GM12878 (cell line): ENCODE data around the gene RNF130. TPM values are rescaled to one million over a fixed set of nuclear protein-coding genes. Genes with fewer than 3 reads are reported as not detected.
A peak's percentile ranks its signal among the peaks of the same experiment; 100 is the strongest.

Experiments
- ATAC-seq: fragments of 200-7000 bp; cut with Tn5 transposase; 3 replicates; pipeline ENCODE4 v1.9.1; 2020; ENCODE audit warnings: mild to moderate bottlenecking, moderate library complexity
- BruUV-seq: library from RNA; stranded (reverse); fragments of 400-500 nt; replicated peaks from 2 replicates; lab custom pipeline; 2021; lab: Mats Ljungman, UMichigan
- CTCF ChIA-PET: fragments of 300-600 bp; sonication (Branson Sonifier 250); formaldehyde crosslinking; extraction: SDS; loops from one replicate; lab custom pipeline; 2021; ENCODE audit warnings: inconsistent platforms; lab: Yijun Ruan, JAX
- POLR2A ChIA-PET: fragments of 350-600 bp; formaldehyde crosslinking; extraction: SDS; loops from one replicate; lab custom pipeline; 2021; ENCODE audit warnings: inconsistent platforms; lab: Charles Lee
- RAD21 ChIA-PET: fragments of 300-600 bp; sonication (Branson Sonifier 250); formaldehyde crosslinking; loops from one replicate; lab custom pipeline; 2023; ENCODE audit warnings: antibody characterized with exemption; ENCODE audit not compliant: unreplicated experiment; lab: Charles Lee
- SMC1A ChIA-PET: fragments of 300-600 bp; sonication (Branson Sonifier 250); formaldehyde crosslinking; loops from one replicate; lab custom pipeline; 2023; ENCODE audit not compliant: unreplicated experiment, uncharacterized antibody; lab: Charles Lee
- DNase-seq: peaks from one replicate; pipeline ENCODE4 v3.0.0-alpha.2; 2011; ENCODE audit warnings: low read depth, low spot score
- FAIRE-seq: peaks from 3 replicates; lab custom pipeline; 2011; peaks lifted over from hg19 to GRCh38; lab: Jason Lieb, UNC
- H2AFZ ChIP-seq: 2 replicates; pipeline ENCODE4 v1.6.0; 2011; ENCODE audit warnings: low read depth, low read length, control low read depth; ENCODE audit not compliant: control insufficient read depth
- H3K27ac ChIP-seq: 2 replicates; pipeline ENCODE4 v1.5.1; 2011; ENCODE audit warnings: control low read depth; ENCODE audit not compliant: control insufficient read depth, insufficient read depth
- H3K27me3 ChIP-seq, 2 experiments: replicated peaks in 1 of 2; 2 replicates each; pipeline versions ENCODE4 v1.6.0 to v1.6.1; 2011; ENCODE audit warnings: low read length in 1 of 2; ENCODE audit not compliant: control insufficient read depth in 2 of 2, insufficient read depth in 2 of 2
- H3K36me3 ChIP-seq, 2 experiments: 2 replicates each; pipeline ENCODE4 v1.5.1; 2011; ENCODE audit warnings: low read length in 1 of 2; ENCODE audit not compliant: control insufficient read depth in 2 of 2, insufficient read depth in 2 of 2
- H3K4me1 ChIP-seq: 2 replicates; pipeline ENCODE4 v1.6.1; 2011; ENCODE audit warnings: mild to moderate bottlenecking, low read length, moderate library complexity, mixed read lengths; ENCODE audit not compliant: control insufficient read depth, insufficient read depth
- H3K4me2 ChIP-seq: 2 replicates; pipeline ENCODE4 v1.6.0; 2011; ENCODE audit warnings: control low read depth; ENCODE audit not compliant: control insufficient read depth, insufficient read depth
- H3K4me3 ChIP-seq: fragments of 200-600 bp; sonication (generic); 2 replicates; pipeline ENCODE4 v1.5.1; 2016
- H3K79me2 ChIP-seq: 2 replicates; pipeline ENCODE4 v1.6.0; 2011; ENCODE audit warnings: low read length; ENCODE audit not compliant: control insufficient read depth, insufficient read depth
- H3K9ac ChIP-seq: 2 replicates; pipeline ENCODE4 v1.8.0; 2011; ENCODE audit warnings: low read length, control low read depth, mixed read lengths; ENCODE audit not compliant: control insufficient read depth, insufficient read depth
- H3K9me3 ChIP-seq: replicated peaks from 3 replicates; pipeline ENCODE4 v1.5.1; 2011; ENCODE audit warnings: mild to moderate bottlenecking, low read length; ENCODE audit not compliant: control insufficient read depth, insufficient read depth
- H4K20me1 ChIP-seq: 2 replicates; pipeline ENCODE4 v1.6.0; 2011; ENCODE audit not compliant: control insufficient read depth, insufficient read depth
- ATF3 ChIP-seq: IDR thresholded peaks from 2 replicates; pipeline ENCODE4 v1.6.1; 2011; ENCODE audit warnings: low read depth, mild to moderate bottlenecking, low read length, moderate library complexity, borderline replicate concordance; ENCODE audit errors: extremely low read depth
- CEBPB ChIP-seq, 2 experiments: fragments of 150-350 bp in 1 of 2; IDR thresholded peaks; 2 replicates each; pipeline ENCODE4 v1.6.1; 2012 to 2014; ENCODE audit warnings: low read depth in 2 of 2, low read length in 2 of 2, borderline replicate concordance in 1 of 2, inconsistent platforms in 1 of 2
- GABPA ChIP-seq: IDR thresholded peaks from 2 replicates; pipeline ENCODE4 v1.6.1; 2014; ENCODE audit warnings: antibody characterized with exemption, low read depth, mild to moderate bottlenecking, inconsistent platforms
- IKZF2 ChIP-seq, 2 experiments: fragments of 450-650 bp; IDR thresholded peaks; 2 replicates each; pipeline ENCODE4 v1.6.1; 2017; ENCODE audit warnings: mild to moderate bottlenecking in 2 of 2, moderate library complexity in 2 of 2
- MAX ChIP-seq: IDR thresholded peaks from 2 replicates; pipeline ENCODE4 v1.6.1; 2012; ENCODE audit warnings: low read depth, low read length, improper control_type of control experiment
- MLLT1 ChIP-seq: fragments of 450-650 bp; IDR thresholded peaks from 2 replicates; pipeline ENCODE4 v1.6.1; 2016; ENCODE audit warnings: mild to moderate bottlenecking
- MYB ChIP-seq: fragments of 150-350 bp; IDR thresholded peaks from 2 replicates; pipeline ENCODE4 v1.6.1; 2014; ENCODE audit warnings: mild to moderate bottlenecking, low read depth, low read length, borderline replicate concordance
- POLR2AphosphoS5 ChIP-seq: IDR thresholded peaks from 2 replicates; pipeline ENCODE4 v1.6.1; 2011; ENCODE audit warnings: mild to moderate bottlenecking, low read length, inconsistent platforms
- RAD21 ChIP-seq: IDR thresholded peaks from 2 replicates; pipeline ENCODE4 v1.6.1; 2011; ENCODE audit warnings: mild to moderate bottlenecking, low read depth, low read length, moderate library complexity; ENCODE audit not compliant: insufficient read depth
- SPI1 ChIP-seq: IDR thresholded peaks from 2 replicates; pipeline ENCODE4 v1.6.1; 2011; ENCODE audit warnings: low read depth, mild to moderate bottlenecking, low read length, moderate library complexity, borderline replicate concordance; ENCODE audit not compliant: insufficient read depth
- ZNF384 ChIP-seq: IDR thresholded peaks from 2 replicates; pipeline ENCODE4 v1.6.1; 2012; ENCODE audit warnings: low read depth, mild to moderate bottlenecking, low read length, improper control_type of control experiment, borderline replicate concordance
- ZNF592 ChIP-seq: fragments of 450-650 bp; IDR thresholded peaks from 2 replicates; pipeline ENCODE4 v1.6.1; 2017; ENCODE audit warnings: mild to moderate bottlenecking, moderate library complexity
- WGBS: methylation state at CpG from one replicate; pipeline ENCODE4 v1.1.6; 2016; ENCODE audit warnings: low lambda C conversion rate; ENCODE audit not compliant: insufficient replicate concordance, insufficient coverage; ENCODE audit errors: missing lambda C conversion rate; 5-methylcytosine and 5-hydroxymethylcytosine counted together
- in situ Hi-C: fragments of 300-500 bp; cut with MboI; formaldehyde crosslinking; loops from 9 replicates; pipeline ENCODE4 v1.14.3; 2018; ENCODE audit warnings: mixed read lengths
- intact Hi-C: fragments of 100-400 bp; cut with micrococcal nuclease; formaldehyde crosslinking; loops from one replicate; pipeline ENCODE4 v1.14.2; 2022; ENCODE audit not compliant: unreplicated experiment
- polyA plus RNA-seq, 11 experiments: library from polyadenylated mRNA; depleted of rRNA in 4 of 11; unstranded in 6 of 11; stranded (reverse) in 5 of 11; fragments of >200 nt; fragmentation: Nextera tagmentation in 4 of 11; fragmentation: Illumina TruSeq in 1 of 11; extraction: Ambion mirVana in 4 of 11; extraction: Trizol in 1 of 11; gene quantifications; 1 replicate in 1 of 11; 2 replicates in 10 of 11; pipeline versions ENCODE4 v1.2.1 to v1.2.3, GENCODE V29; 2011 to 2016; ENCODE audit warnings: inconsistent platforms in 2 of 11, missing spikeins in 2 of 11, low read depth in 1 of 11
- total RNA-seq, 4 experiments: library from RNA; depleted of rRNA in 3 of 4; stranded (reverse); fragments of >200 nt in 3 of 4; fragmentation: Illumina TruSeq in 1 of 4; extraction: Trizol in 1 of 4; gene quantifications; 2 replicates each; pipeline versions ENCODE4 v1.2.1 to v1.2.3, GENCODE V29; 2013 to 2021

Gene RNF130
- total and polyA plus RNA-seq, 10 of the 15 experiments (the other 5 are each of a cell fraction or from before 2014, with no cell fraction given), result 0.04 to 0.36 (median 0.11) TPM; not detected in 1

GRCh38 chr5:179923436-179923835 is 148.1 kb downstream of the RNF130 start:
- H3K4me1 ChIP-seq, result no peaks in the 10 kb centered on the region
- in situ Hi-C loops, result no loop called here
- H3K79me2 ChIP-seq, result no peaks in the 10 kb centered on the region
- intact Hi-C loops, result no loop called here
- peak; percentile 15 for DNase-seq
- no peak overlapping the region for H3K27ac ChIP-seq
- 34% methylated on average over 6 of the region's 6 CpGs for WGBS
- H3K27me3 ChIP-seq, result no peaks in the 10 kb centered on the region
- no peak for FAIRE-seq
- ChIA-PET RAD21 (no interaction called here), SMC1A (interaction anchor here (1.8 kb wide), 1 partner anchor 9 kb away, joined by 4 read pairs; no protein-coding TSS in a partner anchor), POLR2A (interaction anchor here (0.6 kb wide), 1 partner anchor 66 kb away, joined by 4 read pairs; no protein-coding TSS in a partner anchor), CTCF (no interaction called here)
- no peaks in the 10 kb centered on the region for H4K20me1 ChIP-seq
- ATAC-seq, result peak; percentile 54
- H3K4me3 ChIP-seq, result no peak overlapping the region
- no peak overlapping the region for H3K9ac ChIP-seq
- H3K9me3 ChIP-seq, result no peaks in the 10 kb centered on the region; the same call in 1 of the 3 replicates
- BruUV-seq, result no TSS peak
- no peak overlapping the region for H2AFZ ChIP-seq
- TF ChIP-seq IKZF2 (IDR thresholded peaks at IDR 0.05), result no peak
- TF ChIP-seq MYB, result no peak
- peak; percentile 91; the same call in 1 of the 2 replicates for TF ChIP-seq SPI1
- no peak for TF ChIP-seq CEBPB (IDR thresholded peaks at IDR 0.05; ENCODE audit: borderline replicate concordance in 1 of 2, low read depth in 2 of 2, low read length in 2 of 2)
- TF ChIP-seq POLR2AphosphoS5, result no peak
- no peak for TF ChIP-seq ATF3
- no peak for TF ChIP-seq MAX
- no peak for TF ChIP-seq MLLT1
- no peak for TF ChIP-seq RAD21
- no peak for TF ChIP-seq ZNF384
- no peak for TF ChIP-seq ZNF592
- 0 out of 2 replicates have a peak, but pooled peaks have one; percentile 36 for TF ChIP-seq GABPA
- H3K4me2 ChIP-seq, result no peak overlapping the region
- no peaks in the 10 kb centered on the region for H3K36me3 ChIP-seq
